Epithelial cell of esophagus (primary cell): ENCODE data around the gene CHD3.

Experiments used
- DNase-seq: peaks from one replicate; pipeline ENCODE4 v3.0.0; 2010; ENCODE audit warnings: low read depth
- H3K4me3 ChIP-seq: 2 replicates; pipeline ENCODE4 v1.5.1; 2011; ENCODE audit warnings: mild to moderate bottlenecking, low read length, control low read depth
- CTCF ChIP-seq: IDR thresholded peaks from 2 replicates; pipeline ENCODE4 v1.5.1; 2011; ENCODE audit warnings: low read depth, mild to moderate bottlenecking, low read length, control low read depth, inconsistent platforms; ENCODE audit not compliant: insufficient read depth; ENCODE audit errors: missing control alignments

Gene CHD3

GRCh38 chr17:7888184-7888920, at the start of gene CHD3:
Gene CHD3 (plus strand): TSS chr17:7888789. CDS start chr17:7889001, 212 bp downstream.
- peak within 1 kb of the TSS; percentile 82 for H3K4me3 ChIP-seq
- peak; percentile 95 for DNase-seq
- TF ChIP-seq CTCF, result no peak

- peak; percentile 87 for DNase-seq
- no peak for TF ChIP-seq CTCF
- H3K4me3 ChIP-seq, result peak overlapping the region; percentile 90
These were observed 49.3 kb upstream of the CHD3 start for GRCh38 chr17:7839190-7839875.

GRCh38 chr17:7839876-7840261, 48.7 kb upstream of the CHD3 start:
- DNase-seq, result peak; percentile 44
- TF ChIP-seq CTCF, result no peak
- H3K4me3 ChIP-seq, result no peak overlapping the region

- no peak for TF ChIP-seq CTCF
- no peak for DNase-seq
- no peak overlapping the region for H3K4me3 ChIP-seq
These were observed 48.1 kb upstream of the CHD3 start for GRCh38 chr17:7840441-7840840.

- peak overlapping the region; percentile 39 for H3K4me3 ChIP-seq
- TF ChIP-seq CTCF, result no peak
These were observed 47.7 kb upstream of the CHD3 start for GRCh38 chr17:7840875-7841274.

GRCh38 chr17:7841396-7841914, 47.1 kb upstream of the CHD3 start:
- DNase-seq, result peak; percentile 94
- no peak for TF ChIP-seq CTCF
- H3K4me3 ChIP-seq, result peak overlapping the region; percentile 87

More at GRCh38 chr17:7840875-7841274, 47.7 kb upstream of the CHD3 start:
- no peak for DNase-seq
